Activated effector memory CD4-positive, alpha-beta T cell treated with anti-CD3 and anti-CD28 coated beads, Interleukin-2, amount 50 U/mL, for 16 hours (primary cell): ENCODE measurements around the gene E2F4.

Experiments
- DNase-seq: peaks from one replicate; pipeline ENCODE4 v3.0.0-alpha.2; 2020

Gene E2F4

GRCh38 chr16:67192781-67193361, 916 bp downstream of the E2F4 start:
- DNase-seq, result no peak

DNA sequence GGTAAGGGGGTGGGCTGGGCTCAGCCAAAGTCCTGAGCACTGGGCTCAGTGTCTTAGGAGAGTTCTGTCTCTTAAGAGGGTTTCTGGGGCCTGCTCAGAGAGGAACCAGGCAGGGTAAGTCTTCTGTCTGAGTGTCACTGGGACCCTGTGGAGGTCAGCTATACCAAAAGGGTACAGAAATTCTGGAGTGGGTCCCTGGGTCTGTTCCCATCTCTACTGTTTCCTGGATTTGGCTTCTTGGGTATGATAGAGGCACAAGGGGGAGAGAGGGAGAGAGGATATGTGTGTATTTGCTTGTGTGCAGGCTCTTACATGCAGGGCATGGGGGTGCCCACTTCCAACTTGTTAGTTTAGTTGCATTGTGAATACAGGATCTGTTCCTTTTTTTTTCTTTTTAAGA, 1.6 kb downstream of the E2F4 start:
- no peak for DNase-seq

DNA sequence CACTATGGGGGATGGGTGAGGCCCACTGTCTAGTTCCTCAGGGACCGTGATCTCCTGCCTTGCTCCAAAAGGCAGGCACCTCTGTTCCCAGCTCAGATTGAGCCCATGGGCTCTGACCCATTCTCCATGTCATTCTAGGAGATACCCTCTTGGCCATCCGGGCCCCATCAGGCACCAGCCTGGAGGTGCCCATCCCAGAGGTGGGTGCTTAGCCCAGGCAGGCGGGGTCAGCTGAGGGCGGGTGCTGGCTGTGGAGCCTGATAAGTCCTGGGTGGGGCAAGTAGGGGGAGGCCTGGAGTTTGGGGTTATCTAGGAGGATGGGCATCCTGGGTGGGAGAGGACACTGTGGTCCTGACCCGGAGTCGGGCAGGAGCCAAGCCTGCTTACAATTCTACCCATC, 2.3 kb downstream of the E2F4 start:
- no peak for DNase-seq

DNA sequence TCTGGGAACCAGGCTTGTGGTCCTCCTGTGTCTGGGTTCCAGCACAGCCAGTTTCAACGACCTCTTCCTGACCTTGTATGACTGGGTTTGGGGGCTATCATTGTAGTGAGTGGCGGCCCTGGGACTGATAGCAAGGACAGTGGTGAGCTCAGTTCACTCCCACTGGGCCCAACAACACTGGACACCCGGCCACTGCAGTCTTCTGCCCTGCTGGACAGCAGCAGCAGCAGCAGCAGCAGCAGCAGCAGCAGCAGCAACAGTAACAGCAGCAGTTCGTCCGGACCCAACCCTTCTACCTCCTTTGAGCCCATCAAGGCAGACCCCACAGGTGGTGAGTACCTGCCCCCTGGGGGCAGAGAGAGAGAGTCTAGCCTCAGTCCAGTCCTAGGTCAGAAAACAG, 3.7 kb downstream of the E2F4 start:
- no peak for DNase-seq

DNA sequence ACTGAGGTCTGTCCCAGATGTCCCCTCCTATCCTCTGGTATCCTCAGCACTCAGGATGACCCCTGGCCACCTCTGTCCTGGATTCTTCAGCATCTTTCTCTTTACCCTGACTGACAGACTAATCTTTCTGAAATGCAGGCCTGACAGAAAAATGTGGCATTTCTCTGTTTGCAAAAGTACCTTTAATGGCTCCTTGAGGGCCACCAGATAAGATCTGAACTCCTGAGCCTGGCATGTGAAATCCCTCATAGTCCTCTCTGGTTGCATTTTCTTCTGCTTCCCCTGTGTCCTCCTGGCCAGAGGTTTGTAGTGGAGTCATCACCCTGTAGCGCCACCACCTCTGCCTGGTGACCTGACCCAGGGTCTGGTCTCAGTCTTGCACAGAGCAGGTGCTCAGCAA, 4.9 kb downstream of the E2F4 start:
- DNase-seq, result no peak

- no peak for DNase-seq
Measured at GRCh38 chr16:67197704-67198103, 5.7 kb downstream of the E2F4 start.

DNA sequence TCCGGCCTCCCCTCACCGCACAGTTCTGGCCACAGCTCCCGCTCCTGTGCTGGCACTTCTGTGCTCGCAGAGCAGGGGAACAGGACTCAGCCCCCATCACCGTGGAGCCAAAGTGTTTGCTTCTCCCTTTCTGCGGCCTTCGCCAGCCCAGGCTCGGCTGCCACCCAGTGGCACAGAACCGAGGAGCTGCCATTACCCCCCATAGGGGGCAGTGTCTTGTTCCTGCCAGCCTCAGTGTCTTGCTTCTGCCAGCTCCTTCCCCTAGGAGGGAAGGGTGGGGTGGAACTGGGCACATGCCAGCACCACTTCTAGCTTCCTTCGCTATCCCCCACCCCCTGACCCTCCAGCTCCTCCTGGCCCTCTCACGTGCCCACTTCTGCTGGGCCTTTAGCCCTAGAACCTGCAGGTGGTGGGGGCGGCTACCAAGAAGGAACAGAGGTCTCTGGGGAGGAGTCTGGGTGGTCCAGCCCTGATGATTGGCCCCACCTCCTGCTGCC, 6.3 kb downstream of the E2F4 start:
- DNase-seq, result no peak

DNA sequence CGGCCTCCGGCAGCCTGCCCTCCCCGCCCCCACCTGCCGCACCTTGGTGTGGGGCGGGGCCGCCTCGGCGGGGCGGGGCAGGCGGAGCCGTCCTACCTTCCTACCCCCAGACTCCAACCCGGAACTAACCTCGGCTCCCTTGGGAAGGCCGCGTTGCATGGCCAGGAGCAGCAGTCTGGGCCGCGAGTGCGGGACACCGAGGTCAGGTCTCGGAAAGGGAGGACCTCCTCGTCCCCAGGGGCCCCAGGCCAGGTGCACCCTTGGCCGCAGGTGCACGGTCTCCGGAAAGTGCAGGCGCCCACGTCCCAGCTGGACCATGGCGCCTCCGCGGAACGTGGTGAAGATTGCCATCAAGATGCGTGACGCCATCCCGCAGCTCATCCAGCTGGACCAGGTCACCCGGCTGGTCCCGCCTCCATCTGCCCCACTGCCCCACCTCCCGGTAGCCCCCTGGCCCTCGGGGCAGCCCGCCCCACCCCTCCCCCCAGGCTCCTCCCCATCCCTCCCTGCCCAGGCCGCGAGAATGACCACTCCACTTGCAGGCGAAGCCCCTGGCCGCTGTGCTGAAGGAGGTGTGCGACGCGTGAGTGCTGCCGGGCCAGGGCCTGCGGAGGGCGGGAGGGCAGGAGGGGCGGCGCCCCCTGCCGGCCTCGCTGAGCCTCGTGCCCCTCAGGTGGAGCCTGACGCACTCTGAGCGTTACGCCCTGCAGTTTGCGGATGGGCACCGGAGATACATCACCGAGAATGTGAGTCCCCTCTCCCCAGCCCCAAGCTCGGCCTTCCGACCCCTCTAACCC, 7.3 kb downstream of the E2F4 start, which contains the start of gene ELMO3:
TSS of gene ELMO3 (plus strand) at position 121 of the 797 bp plus-strand sequence. CDS start at position 317, 196 bp downstream.
- DNase-seq, result no peak

DNA sequence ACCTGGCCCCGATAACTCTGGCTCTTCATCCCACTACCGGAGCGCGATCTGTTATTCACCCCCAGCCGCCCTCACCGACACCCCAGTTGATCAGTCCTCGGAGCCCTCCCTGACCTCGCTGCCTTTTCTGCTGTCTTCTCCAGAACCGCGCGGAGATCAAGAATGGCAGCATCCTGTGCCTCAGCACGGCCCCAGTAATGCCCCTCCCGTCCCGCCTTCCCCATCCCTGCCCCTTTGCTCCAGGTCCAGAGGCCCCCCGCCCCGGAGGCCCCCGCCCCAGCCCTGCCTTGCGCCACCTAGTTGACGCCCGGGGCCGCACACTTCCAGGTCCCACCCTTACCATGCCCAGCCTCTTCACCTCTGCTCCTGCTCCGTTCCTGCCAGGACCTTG, 7.8 kb downstream of the E2F4 start:
- no peak for DNase-seq

DNA sequence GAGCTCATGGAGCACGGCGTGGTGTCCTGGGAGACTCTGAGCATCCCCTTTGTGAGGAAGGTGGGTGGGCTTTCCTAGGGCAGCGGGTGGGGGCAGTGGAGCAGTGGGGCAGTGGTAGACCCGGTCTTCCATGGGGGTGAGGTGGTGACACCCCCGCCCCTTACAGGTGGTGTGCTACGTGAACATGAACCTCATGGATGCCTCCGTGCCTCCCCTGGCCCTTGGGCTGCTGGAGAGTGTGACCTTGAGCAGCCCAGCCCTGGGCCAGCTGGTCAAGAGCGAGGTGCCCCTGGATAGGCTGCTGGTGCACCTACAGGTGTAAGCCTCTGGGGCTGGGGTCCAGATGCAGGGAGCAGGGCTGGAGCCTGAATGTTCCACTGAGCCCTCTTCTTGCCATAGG, 8.5 kb downstream of the E2F4 start:
- DNase-seq, result no peak

GRCh38 chr16:67201411-67202345, 9.7 kb downstream of the E2F4 start:
- DNase-seq, result no peak

DNA sequence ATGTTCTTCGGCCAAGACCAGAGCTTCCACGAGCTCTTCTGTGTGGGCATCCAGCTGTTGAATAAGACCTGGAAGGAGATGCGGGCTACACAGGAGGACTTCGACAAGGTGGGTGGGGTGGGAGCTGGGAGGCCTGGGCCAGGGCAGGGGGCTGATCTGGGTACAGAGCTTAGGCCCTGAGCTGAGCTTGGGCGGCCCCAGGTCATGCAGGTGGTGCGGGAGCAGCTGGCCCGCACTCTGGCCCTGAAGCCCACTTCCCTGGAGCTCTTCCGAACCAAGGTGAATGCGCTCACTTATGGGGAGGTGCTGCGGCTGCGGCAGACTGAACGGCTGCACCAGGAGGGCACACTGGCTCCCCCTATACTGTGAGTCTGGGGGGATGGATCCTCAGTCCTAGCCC, 10.5 kb downstream of the E2F4 start:
- no peak for DNase-seq

GRCh38 chr16:67202956-67203493, 11.1 kb downstream of the E2F4 start:
- DNase-seq, result no peak

DNA sequence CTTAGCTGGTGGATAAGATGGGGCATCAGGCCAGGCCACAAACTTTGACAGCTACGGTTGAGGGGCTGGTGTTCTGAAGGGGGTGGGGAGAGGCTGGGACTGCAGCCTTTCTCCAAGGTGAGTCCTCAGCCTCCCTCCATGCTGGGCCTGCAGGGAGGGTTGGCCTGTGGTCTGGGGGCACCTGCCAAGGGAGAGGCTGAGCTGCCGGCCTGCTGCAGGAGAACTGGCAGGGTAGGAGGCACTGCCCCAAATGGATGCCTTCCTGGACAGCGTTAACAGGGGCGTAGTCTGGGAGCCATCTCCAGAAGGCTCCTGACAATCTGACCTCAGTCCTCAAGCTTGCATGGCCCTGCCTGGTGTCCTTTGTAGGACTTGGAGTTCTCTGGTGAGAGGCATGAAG, 12.1 kb downstream of the E2F4 start:
- no peak for DNase-seq

DNA sequence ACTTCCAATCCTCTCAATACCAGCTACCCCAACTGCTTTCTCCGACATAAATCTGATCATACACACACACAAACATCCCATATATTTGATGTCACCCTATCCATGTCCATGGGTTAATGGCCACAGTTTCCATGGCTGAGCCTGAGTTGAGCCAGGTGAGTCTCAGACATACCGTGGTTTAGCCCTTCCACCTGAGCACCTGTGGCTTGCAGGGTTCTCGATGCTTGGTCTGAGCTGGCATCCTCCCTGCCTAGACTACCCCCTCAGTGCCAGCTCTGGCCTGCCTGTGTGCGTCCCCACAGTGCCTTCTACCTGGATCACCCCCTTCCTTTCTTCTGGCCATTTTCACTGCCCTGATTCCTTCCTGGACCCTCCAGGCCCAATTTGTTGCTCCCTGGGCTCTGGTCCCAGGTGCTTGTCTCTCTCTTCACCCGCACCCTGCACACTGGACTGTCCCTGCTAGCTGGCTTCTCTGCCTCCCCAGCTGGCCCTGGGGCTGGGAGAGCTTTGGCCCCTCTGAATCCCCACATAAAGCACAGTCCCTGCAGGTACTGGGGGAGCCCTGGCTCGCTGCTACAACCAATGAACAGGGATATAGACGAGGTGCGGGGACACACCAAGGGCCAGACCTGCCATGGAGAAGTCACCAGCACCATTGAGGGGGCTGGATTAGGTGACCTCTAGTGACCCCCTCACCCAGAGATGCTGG, 14.3 kb downstream of the E2F4 start:
- DNase-seq, result no peak

GRCh38 chr16:67206838-67207248, 14.9 kb downstream of the E2F4 start:
- DNase-seq, result no peak

DNA sequence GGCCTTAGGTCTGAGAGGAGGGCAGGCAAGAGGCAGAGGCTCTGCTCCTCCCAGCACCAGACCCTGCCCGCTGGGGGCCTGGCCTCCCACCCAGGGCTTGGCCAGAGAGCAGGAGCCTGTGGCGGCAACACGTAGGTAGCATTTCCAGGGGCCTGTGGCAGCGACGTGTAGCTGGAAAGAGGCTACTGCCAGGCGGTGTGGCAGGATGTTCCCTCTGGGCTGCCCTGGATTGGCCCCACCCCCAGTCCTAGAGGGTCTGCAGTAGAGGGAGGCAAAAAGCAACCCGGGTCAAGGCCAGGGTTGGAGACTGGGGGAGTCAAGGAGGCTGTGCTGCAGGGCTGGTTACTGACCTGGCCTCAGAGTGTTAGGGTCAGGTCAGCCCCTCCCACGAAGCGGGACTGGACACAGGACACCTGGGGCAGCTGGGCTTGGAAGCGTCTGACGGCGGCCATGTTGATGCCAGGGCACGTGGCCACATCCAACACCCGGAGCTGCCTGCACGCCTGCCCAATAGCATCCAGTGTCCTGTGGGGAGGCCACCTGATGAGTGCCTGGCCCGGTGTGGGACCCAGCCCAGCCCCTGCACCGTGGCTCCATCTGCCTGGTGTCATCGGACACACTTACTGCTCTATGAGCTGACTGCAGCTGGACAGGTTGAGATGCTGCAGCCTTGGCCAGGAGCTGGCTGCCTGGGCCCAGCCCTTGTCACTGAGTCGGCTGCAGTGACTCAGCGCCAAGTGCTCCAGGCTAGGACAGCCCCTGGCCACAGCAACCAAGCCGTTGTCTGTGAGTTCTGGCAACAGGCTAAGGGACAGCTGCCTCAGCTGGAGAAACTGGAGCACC, 15.5 kb downstream of the E2F4 start:
- DNase-seq, result no peak

GRCh38 chr16:67208154-67208896, 16.4 kb downstream of the E2F4 start:
- DNase-seq, result no peak

- DNase-seq, result no peak
Measured at GRCh38 chr16:67209565-67209964, 17.6 kb downstream of the E2F4 start.

- DNase-seq, result no peak
Measured at GRCh38 chr16:67210069-67210937, 18.3 kb downstream of the E2F4 start.
